Caco-2 (cell line): Measurements from ENCODE around the gene CHD9. TPM values are rescaled to one million over a fixed set of nuclear protein-coding genes. Genes with fewer than 3 reads are reported as not detected.

ENCODE experiments used
- BruUV-seq: library from RNA; stranded (reverse); fragments of 400-500 nt; replicated peaks from 2 replicates; lab custom pipeline; 2021; lab: Mats Ljungman, UMichigan
- CTCF ChIA-PET: fragments of 300-600 bp; sonication (Branson Sonifier 250); formaldehyde crosslinking; loops from one replicate; lab custom pipeline; 2022; ENCODE audit warnings: antibody characterized with exemption; lab: Charles Lee
- POLR2A ChIA-PET: fragments of 300-600 bp; sonication (Branson Sonifier 250); formaldehyde crosslinking; loops from one replicate; lab custom pipeline; 2022; ENCODE audit warnings: antibody characterized with exemption; lab: Charles Lee
- DNase-seq, 2 experiments: peaks; one replicate each; pipeline versions ENCODE4 v3.0.0 to v3.0.0-alpha.2; 2020 to 2022
- H3K27me3 ChIP-seq: replicated peaks from 2 replicates; pipeline ENCODE4 v1.6.0; 2011; ENCODE audit warnings: low read length; ENCODE audit not compliant: control insufficient read depth, insufficient read depth
- H3K36me3 ChIP-seq: 2 replicates; pipeline ENCODE4 v1.5.1; 2011; ENCODE audit warnings: low read length; ENCODE audit not compliant: control insufficient read depth, insufficient read depth
- H3K4me1 ChIP-seq: fragments of 250-450 bp; sonication (Bioruptor Pico); 2 replicates; pipeline ENCODE4 v1.5.1; 2020; ENCODE audit warnings: mild to moderate bottlenecking
- H3K4me3 ChIP-seq: 2 replicates; pipeline ENCODE4 v1.5.1; 2011; ENCODE audit warnings: low read depth, mild to moderate bottlenecking, control low read depth, low read length
- H3K9me3 ChIP-seq: fragments of 250-450 bp; sonication (Bioruptor Pico); 2 replicates; pipeline ENCODE4 v1.5.1; 2020; ENCODE audit warnings: mild to moderate bottlenecking, moderate library complexity
- H3K27ac Mint-ChIP-seq: one replicate; pipeline ENCODE4 v1.8.0; 2022; ENCODE audit warnings: mixed read lengths; ENCODE audit not compliant: unreplicated experiment
- H3K27me3 Mint-ChIP-seq: one replicate; pipeline ENCODE4 v1.8.0; 2022; ENCODE audit warnings: mixed read lengths; ENCODE audit not compliant: insufficient read depth, unreplicated experiment
- H3K36me3 Mint-ChIP-seq: one replicate; pipeline ENCODE4 v1.8.0; 2022; ENCODE audit warnings: mild to moderate bottlenecking, mixed read lengths; ENCODE audit not compliant: insufficient read depth, unreplicated experiment
- H3K4me1 Mint-ChIP-seq: one replicate; pipeline ENCODE4 v1.8.0; 2022; ENCODE audit warnings: low read depth, mixed read lengths; ENCODE audit not compliant: unreplicated experiment
- H3K4me3 Mint-ChIP-seq: one replicate; pipeline ENCODE4 v1.8.0; 2022; ENCODE audit warnings: mild to moderate bottlenecking, moderate library complexity, mixed read lengths; ENCODE audit not compliant: unreplicated experiment
- H3K9me3 Mint-ChIP-seq: one replicate; pipeline ENCODE4 v1.8.0; 2022; ENCODE audit warnings: mixed read lengths; ENCODE audit not compliant: unreplicated experiment
- intact Hi-C: fragments of 100-400 bp; cut with micrococcal nuclease; formaldehyde crosslinking; loops from one replicate; pipeline ENCODE4 v1.10.0; 2022; ENCODE audit not compliant: unreplicated experiment
- total RNA-seq: library from RNA; stranded (reverse); gene quantifications from 2 replicates; pipeline ENCODE4 v1.2.3, GENCODE V29; 2022
- TF ChIP-seq, protein P1 (sequence below), 2 experiments: fragments of 200-600 bp in 1 of 2; IDR thresholded peaks; 1 replicate in 1 of 2; 2 replicates in 1 of 2; pipeline versions ENCODE4 v1.5.1 to v1.8.0; 2011 to 2022; ENCODE audit warnings: antibody characterized with exemption in 1 of 2, control low read depth in 1 of 2, inconsistent platforms in 1 of 2, low read depth in 1 of 2, low read length in 1 of 2, mild to moderate bottlenecking in 1 of 2, moderate library complexity in 1 of 2; ENCODE audit not compliant: insufficient read depth in 1 of 2, severe bottlenecking in 1 of 2, unreplicated experiment in 1 of 2

CHD9 gene
- total RNA-seq, 1 experiment from 2014 or later: 29.1 TPM

GRCh38 chr16:53091466-53092211, 36.8 kb downstream of the CHD9 start:
- Mint-ChIP-seq H3K9me3 (no peaks in the 10 kb centered on the region), H3K4me3 (no peak overlapping the region), H3K27me3 (no peaks in the 10 kb centered on the region), H3K27ac (no peak overlapping the region), H3K36me3 (peaks cover 6% of the 10 kb centered on the region), H3K4me1 (no peaks in the 10 kb centered on the region)
- H3K36me3 ChIP-seq: no peaks in the 10 kb centered on the region
- ChIA-PET CTCF (no interaction called here), POLR2A (no interaction called here)
- H3K4me3 ChIP-seq: no peak overlapping the region
- no peaks in the 10 kb centered on the region for H3K4me1 ChIP-seq
- H3K9me3 ChIP-seq: no peaks in the 10 kb centered on the region
- intact Hi-C loops: no loop called here
- TF ChIP-seq, protein P1, sequence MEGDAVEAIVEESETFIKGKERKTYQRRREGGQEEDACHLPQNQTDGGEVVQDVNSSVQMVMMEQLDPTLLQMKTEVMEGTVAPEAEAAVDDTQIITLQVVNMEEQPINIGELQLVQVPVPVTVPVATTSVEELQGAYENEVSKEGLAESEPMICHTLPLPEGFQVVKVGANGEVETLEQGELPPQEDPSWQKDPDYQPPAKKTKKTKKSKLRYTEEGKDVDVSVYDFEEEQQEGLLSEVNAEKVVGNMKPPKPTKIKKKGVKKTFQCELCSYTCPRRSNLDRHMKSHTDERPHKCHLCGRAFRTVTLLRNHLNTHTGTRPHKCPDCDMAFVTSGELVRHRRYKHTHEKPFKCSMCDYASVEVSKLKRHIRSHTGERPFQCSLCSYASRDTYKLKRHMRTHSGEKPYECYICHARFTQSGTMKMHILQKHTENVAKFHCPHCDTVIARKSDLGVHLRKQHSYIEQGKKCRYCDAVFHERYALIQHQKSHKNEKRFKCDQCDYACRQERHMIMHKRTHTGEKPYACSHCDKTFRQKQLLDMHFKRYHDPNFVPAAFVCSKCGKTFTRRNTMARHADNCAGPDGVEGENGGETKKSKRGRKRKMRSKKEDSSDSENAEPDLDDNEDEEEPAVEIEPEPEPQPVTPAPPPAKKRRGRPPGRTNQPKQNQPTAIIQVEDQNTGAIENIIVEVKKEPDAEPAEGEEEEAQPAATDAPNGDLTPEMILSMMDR (IDR thresholded peaks at IDR 0.05; ENCODE audit: insufficient read depth in 1 of 2, low read depth in 1 of 2, low read length in 1 of 2, severe bottlenecking in 1 of 2, unreplicated experiment in 1 of 2): no peak
- H3K27me3 ChIP-seq: no peaks in the 10 kb centered on the region
- BruUV-seq: no TSS peak
- DNase-seq: no peak

DNA sequence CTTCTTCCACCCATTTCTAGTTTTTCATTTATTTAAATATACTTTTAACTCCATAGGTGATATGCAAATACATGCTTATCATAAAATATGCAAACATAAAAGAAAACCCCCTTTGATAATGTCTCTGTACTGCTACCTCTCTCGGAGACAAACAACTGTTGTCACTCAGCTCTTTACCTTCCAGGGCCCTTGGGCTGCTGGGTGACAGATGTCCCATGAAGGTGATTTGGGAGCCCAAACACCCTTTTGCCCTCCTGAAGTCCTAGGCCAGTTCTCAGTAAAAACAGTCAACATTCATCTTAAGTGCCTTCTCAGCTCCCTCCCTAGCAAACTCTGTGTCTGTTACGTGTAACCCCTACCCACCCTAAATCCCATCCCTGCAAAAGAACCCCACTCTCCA, 37.5 kb downstream of the CHD9 start:
- CTCF ChIA-PET: no interaction called here
- Mint-ChIP-seq H3K4me1 (no peaks in the 10 kb centered on the region), H3K4me3 (no peak overlapping the region), H3K27ac (no peak overlapping the region), H3K36me3 (peaks cover 6% of the 10 kb centered on the region), H3K9me3 (no peaks in the 10 kb centered on the region), H3K27me3 (no peaks in the 10 kb centered on the region)
- Histone ChIP-seq H3K36me3 (no peaks in the 10 kb centered on the region), H3K9me3 (no peaks in the 10 kb centered on the region), H3K4me1 (no peaks in the 10 kb centered on the region), H3K4me3 (no peak overlapping the region), H3K27me3 (no peaks in the 10 kb centered on the region)
- TF ChIP-seq, protein P1 (IDR thresholded peaks at IDR 0.05; ENCODE audit: insufficient read depth in 1 of 2, low read depth in 1 of 2, low read length in 1 of 2, severe bottlenecking in 1 of 2, unreplicated experiment in 1 of 2): no peak
- no peak for DNase-seq
- no TSS peak for BruUV-seq
- intact Hi-C loops: no loop called here
- POLR2A ChIA-PET: no interaction called here

DNA sequence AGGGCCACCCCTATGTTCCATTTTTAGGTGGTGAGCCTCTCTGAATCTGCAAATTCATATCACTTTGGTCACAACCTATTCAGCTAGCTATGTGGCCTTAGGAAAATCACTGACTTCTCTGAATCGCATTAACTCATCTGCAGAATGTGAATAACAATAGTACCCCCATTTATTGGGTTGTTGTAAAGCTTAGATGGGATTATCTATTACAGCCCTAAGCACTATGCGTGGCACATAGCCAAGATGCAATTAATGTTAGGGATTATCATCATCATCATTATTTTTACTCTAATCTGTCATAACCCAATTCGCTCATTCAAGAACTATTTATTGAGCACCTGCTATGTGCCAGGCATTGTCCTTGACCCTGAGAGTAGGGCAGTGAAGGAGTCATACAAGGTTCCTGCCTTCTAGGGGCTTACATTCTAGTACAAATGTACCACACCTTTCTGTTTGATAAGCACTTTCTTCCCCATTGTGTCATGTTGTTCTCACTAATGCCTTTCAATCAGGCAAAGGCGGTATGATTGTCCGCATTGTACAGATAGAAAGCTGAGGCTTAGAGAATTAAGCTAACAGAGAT, 38.5 kb downstream of the CHD9 start:
- no peak for DNase-seq
- no peak overlapping the region for H3K4me3 Mint-ChIP-seq
- H3K27ac Mint-ChIP-seq: no peak overlapping the region
- H3K4me1 Mint-ChIP-seq: no peaks in the 10 kb centered on the region
- H3K27me3 Mint-ChIP-seq: no peaks in the 10 kb centered on the region
- Histone ChIP-seq H3K4me3 (no peak overlapping the region), H3K27me3 (no peaks in the 10 kb centered on the region), H3K36me3 (no peaks in the 10 kb centered on the region), H3K9me3 (no peaks in the 10 kb centered on the region), H3K4me1 (no peaks in the 10 kb centered on the region)
- intact Hi-C loops: no loop called here
- POLR2A ChIA-PET: no interaction called here
- BruUV-seq: no TSS peak
- no peaks in the 10 kb centered on the region for H3K9me3 Mint-ChIP-seq
- CTCF ChIA-PET: no interaction called here
- H3K36me3 Mint-ChIP-seq: peaks cover 6% of the 10 kb centered on the region
- TF ChIP-seq, protein P1 (IDR thresholded peaks at IDR 0.05; ENCODE audit: insufficient read depth in 1 of 2, low read depth in 1 of 2, low read length in 1 of 2, severe bottlenecking in 1 of 2, unreplicated experiment in 1 of 2): no peak
